KOPT-K1 (cell line): Measurements from ENCODE around the gene CIB4.

ENCODE experiments used
- H3K27ac ChIP-seq: fragments of 200-600 bp; sonication (generic); 2 replicates; pipeline ENCODE4 v1.5.1; 2016; ENCODE audit warnings: antibody characterized with exemption, mild to moderate bottlenecking, low read depth, low read length; ENCODE audit not compliant: poor library complexity, severe bottlenecking
- H3K36me3 ChIP-seq: fragments of 200-600 bp; sonication (generic); 2 replicates; pipeline ENCODE4 v1.5.1; 2017; ENCODE audit warnings: antibody characterized with exemption, mild to moderate bottlenecking, low read length, moderate library complexity; ENCODE audit not compliant: insufficient read depth
- H3K9me3 ChIP-seq: fragments of 200-600 bp; sonication (generic); 2 replicates; pipeline ENCODE4 v1.5.1; 2017; ENCODE audit warnings: antibody characterized with exemption, low read length, mild to moderate bottlenecking; ENCODE audit not compliant: insufficient read depth, poor library complexity, severe bottlenecking

The CIB4 gene

DNA sequence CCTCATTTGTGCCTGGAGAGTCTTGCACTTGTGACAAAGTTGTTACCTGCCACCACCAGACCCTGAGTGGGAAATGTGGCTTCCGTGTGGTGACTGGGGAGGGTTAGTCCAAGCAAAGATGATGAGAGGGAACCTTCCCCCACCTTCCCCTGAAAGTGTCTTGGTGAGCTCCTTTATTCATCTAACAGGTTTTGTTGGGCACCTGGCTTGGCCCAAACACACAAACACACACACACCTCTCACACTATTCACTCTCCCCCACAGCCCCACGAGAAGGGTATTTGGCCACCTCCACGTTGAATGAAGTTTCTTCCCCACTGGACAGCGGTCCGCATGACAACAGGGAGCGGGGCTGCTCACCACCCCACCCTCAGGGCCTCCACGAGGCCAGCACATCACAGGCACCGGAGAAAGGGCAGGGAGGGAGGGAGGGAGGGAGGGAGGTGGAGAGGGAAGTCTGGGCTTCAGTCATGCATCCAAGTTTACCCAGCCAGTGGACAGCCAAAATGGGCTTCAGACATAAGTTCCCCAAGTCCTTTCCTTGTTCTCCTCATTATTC is 1.4 kb downstream of the CIB4 start:
- no peaks in the 10 kb centered on the region for H3K9me3 ChIP-seq
- no peak overlapping the region for H3K27ac ChIP-seq
- H3K36me3 ChIP-seq = no peaks in the 10 kb centered on the region

- Histone ChIP-seq H3K27ac (no peak overlapping the region), H3K36me3 (no peaks in the 10 kb centered on the region), H3K9me3 (no peaks in the 10 kb centered on the region)
Measured at GRCh38 chr2:26637811-26638310, 3.3 kb downstream of the CIB4 start.

DNA sequence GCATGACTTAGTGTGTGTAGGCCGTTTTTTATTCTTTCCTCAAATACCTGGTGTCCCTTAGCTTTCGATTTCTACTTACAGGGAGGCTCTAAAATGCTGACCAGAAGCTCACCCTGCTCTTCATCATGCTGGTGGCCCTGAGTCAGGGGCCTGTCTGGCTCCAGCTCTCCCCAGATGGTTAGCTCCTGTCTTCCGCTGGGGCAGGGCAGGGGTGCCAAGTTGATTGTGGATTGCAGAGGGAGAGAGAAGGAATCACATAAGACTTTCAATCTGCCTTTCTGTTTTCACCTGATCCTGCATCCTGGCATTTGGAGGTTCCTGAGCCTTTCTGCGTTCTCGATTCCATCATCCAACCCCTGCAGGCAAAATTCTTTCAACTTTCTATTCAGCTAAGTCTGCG is 4.2 kb downstream of the CIB4 start:
- Histone ChIP-seq H3K36me3 (no peaks in the 10 kb centered on the region), H3K27ac (no peak overlapping the region), H3K9me3 (no peaks in the 10 kb centered on the region)

- Histone ChIP-seq H3K27ac (no peak overlapping the region), H3K36me3 (no peaks in the 10 kb centered on the region), H3K9me3 (no peaks in the 10 kb centered on the region)
Measured at GRCh38 chr2:26635401-26635800, 5.8 kb downstream of the CIB4 start.

GRCh38 chr2:26634636-26635230 is 6.4 kb downstream of the CIB4 start:
- H3K27ac ChIP-seq = no peak overlapping the region
- H3K9me3 ChIP-seq = no peaks in the 10 kb centered on the region
- H3K36me3 ChIP-seq = no peaks in the 10 kb centered on the region

DNA sequence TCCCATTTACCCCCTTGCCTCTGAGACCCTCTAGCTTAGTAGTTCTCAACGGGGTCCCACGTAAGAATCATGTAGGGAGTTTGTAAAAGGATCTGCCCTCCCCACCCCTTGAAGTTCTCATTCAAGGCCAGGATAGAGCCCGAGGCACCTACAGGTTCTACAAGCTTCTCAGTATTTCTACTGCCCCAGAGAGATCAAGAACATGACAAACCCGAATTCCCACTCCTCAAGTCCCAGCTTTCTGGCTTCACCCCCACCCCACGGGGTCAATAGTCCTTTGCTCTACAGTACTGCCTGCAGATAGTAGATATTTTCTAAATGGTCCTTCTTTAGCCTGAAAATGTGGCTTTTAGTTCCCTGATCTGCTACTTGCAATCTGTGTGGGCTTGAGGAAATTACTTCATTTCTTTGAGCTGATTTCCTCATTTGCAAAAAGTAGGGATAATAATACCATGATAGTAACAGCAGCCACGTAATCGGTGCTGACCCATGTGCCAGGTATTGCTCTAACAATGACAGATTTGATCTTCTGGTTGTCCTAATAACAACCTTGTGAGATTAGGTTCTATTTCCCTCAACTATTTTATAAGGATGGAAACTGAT is 7.1 kb downstream of the CIB4 start:
- Histone ChIP-seq H3K9me3 (no peaks in the 10 kb centered on the region), H3K27ac (no peak overlapping the region), H3K36me3 (no peaks in the 10 kb centered on the region)

DNA sequence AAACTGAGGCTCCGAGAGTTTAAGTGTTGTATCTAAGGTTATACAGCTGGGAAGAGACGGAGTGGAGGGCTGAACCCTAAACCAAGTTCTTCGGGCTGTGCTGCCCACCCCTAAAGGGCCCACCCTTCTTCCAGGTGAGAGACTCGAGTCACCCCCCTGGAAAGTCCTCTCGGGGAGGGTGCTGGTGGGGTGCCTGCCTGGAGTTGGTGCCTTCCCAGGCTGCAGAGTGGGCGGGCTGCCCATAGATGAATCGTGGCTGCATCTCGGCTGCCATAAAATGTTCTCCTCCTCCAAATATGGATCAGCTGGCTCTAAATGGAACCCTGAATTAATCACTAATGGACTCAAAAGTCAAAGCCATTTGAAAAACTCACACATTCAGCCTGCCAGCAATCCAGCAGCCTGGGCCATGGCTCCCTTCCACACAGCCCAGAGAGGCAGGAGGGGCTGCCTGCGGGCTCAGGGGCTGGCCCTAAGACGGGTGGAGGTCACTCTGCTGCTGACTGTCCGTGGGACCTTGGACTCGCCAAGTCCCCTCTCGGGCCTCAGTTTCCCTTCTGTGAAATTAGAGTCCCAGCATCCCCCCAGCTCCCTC is 7.7 kb downstream of the CIB4 start:
- H3K36me3 ChIP-seq = no peaks in the 10 kb centered on the region
- H3K27ac ChIP-seq = no peak overlapping the region
- no peaks in the 10 kb centered on the region for H3K9me3 ChIP-seq

- H3K9me3 ChIP-seq = no peaks in the 10 kb centered on the region
- H3K36me3 ChIP-seq = no peaks in the 10 kb centered on the region
- H3K27ac ChIP-seq = no peak overlapping the region
Measured at GRCh38 chr2:26632624-26633185, 8.5 kb downstream of the CIB4 start.

GRCh38 chr2:26631401-26632170 is 9.6 kb downstream of the CIB4 start:
- Histone ChIP-seq H3K36me3 (no peaks in the 10 kb centered on the region), H3K27ac (no peak overlapping the region), H3K9me3 (no peaks in the 10 kb centered on the region)

DNA sequence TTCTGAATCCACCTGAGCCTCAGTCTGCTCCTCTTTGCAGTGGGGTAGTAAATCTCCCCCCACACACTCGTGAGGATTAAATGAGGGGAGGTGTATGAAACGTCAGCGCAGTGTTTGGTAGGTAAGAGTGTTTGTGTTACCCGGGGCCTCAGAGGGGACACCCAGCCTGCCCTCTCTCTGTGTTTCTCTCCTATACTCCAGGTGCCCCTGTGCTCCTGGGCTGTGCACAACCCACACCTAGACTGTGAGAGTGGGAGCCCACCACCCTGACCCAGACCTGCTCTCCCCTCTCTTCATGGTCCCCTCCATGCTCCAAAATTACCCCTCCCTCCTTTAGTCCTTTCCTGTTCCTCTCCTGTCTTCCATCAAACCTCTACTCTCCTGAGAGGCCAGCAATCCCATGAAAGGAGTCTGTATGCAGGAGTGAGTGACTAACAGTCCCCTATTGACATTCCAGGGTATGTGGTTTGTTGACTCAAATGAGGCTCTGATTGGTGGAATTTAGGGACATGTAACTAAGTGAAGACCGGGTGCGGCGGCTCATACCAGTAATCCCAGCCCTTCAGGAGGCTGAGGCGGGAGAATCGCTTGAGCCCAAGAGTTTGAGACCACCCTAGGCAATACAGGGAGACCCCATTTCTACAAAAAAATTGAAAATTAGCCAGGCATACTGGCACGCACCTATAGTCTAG is 10.4 kb downstream of the CIB4 start:
- Histone ChIP-seq H3K36me3 (no peaks in the 10 kb centered on the region), H3K9me3 (no peaks in the 10 kb centered on the region), H3K27ac (no peak overlapping the region)

- Histone ChIP-seq H3K9me3 (no peaks in the 10 kb centered on the region), H3K36me3 (no peaks in the 10 kb centered on the region), H3K27ac (no peak overlapping the region)
Measured at GRCh38 chr2:26630235-26630634, 10.9 kb downstream of the CIB4 start.

GRCh38 chr2:26629751-26630150 is 11.4 kb downstream of the CIB4 start:
- no peak overlapping the region for H3K27ac ChIP-seq
- no peaks in the 10 kb centered on the region for H3K36me3 ChIP-seq
- no peaks in the 10 kb centered on the region for H3K9me3 ChIP-seq

DNA sequence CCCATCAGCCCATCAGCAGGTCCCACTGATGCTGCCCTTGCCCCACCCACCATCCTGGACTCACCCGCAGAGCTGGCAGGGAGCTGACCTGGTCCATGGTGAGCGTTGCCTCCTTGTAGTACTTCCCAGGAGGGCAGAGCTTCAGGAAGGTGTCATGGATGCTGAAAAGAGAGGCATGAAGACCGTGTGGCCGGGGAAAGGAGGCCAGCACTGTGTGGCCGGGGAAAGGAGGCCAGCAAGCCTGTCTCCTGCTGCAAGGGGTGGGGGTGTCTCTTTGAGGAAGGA is 11.9 kb downstream of the CIB4 start:
- no peaks in the 10 kb centered on the region for H3K36me3 ChIP-seq
- H3K27ac ChIP-seq = no peak overlapping the region

DNA sequence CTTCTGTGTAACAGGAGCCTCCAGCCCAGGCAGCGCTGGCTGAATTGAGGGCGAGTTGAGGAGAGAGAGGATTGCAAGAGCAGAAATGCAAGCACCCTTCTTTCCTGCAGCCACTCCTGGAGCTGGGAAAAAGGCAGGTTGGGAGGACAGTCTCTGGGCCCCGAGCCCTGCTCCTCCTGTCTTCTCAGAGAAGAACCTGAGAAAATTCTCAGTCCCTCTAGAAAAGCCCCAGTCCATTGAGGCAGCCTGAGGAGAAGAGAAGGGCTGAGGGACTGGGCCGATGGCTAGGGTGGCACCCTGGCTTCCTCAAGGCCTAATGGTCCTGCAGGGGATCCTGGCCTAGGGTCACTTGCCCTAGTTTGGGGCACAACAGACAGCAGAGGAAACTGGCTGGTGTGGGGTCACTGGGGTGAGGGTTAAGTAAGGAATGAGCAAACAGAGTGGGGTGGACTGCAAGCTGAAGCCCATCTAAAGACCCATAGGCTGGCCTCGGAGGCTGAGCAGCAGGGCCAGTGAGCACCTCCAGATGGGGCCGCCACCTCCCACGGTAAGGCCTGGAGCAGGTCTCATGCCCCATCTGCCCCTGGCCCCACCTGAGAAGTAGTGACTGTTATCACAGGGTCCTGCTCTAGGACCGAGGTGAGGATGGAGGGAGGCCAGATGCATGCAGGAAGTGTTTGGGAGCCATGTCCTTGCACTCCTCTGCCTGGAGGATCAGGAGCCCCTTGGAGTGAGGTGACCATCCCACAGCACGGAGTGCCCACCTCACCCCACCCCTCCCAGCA is 12.4 kb downstream of the CIB4 start:
- no peaks in the 10 kb centered on the region for H3K9me3 ChIP-seq
- H3K27ac ChIP-seq = no peak overlapping the region
- H3K36me3 ChIP-seq = no peaks in the 10 kb centered on the region

More for the DNA sequence above, 11.9 kb downstream of the CIB4 start:
- H3K9me3 ChIP-seq = no peaks in the 10 kb centered on the region
